ENCODE measurements around the gene RORC. TPM values are rescaled to one million over a fixed set of nuclear protein-coding genes. Genes with fewer than 3 reads are reported as not detected.
"Not testable (repeated sequence)": the region's sequence is repeated elsewhere in the genome, so short reads cannot be mapped to it uniquely, and the experiment has no call there.

The RORC gene
- total RNA-seq, 1 donor from 2014 or later = 0.72 TPM

DNA sequence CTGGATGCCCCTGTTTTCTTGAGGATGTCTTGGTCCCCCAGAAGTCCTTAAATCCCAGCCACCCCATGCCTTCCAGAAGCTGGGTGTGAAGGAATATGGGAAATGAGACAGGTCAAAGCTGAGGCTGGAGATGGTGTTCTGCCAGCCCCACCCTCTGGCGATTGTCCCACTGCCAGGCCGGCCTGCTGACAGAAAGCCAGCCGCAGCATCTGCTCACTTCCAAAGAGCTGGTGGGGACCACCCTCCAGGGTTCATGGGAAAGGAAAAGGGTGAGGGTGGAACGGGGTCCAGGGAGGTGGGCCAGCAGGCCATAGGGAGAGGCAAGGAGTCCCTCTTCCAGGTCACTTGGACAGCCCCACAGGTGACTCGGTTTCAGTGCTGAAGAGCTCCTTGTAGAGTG lies 24.5 kb downstream of the RORC start:
- DNase-seq (ENCODE audit: low read depth) = no peak

DNA sequence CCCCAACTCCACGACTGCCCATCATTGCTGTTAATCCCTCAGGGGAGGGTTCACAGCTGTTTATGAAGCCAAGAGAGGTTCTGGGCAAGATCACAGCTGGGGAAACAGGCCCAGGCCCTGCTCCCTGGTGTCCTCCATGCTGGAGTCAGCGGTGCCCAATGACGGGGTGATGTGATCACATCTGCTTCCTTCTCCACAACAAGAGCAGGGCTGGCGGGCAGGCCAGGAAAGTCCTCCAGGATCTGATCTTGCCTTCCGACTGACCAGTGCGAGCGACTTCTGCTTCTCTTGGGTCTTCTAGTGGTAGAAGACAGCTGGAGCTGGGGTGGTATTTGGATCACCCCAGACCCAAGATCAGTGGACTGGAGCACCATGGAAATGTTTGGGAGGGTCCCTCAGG lies 25.4 kb downstream of the RORC start:
- no peak for DNase-seq (ENCODE audit: low read depth)

DNA sequence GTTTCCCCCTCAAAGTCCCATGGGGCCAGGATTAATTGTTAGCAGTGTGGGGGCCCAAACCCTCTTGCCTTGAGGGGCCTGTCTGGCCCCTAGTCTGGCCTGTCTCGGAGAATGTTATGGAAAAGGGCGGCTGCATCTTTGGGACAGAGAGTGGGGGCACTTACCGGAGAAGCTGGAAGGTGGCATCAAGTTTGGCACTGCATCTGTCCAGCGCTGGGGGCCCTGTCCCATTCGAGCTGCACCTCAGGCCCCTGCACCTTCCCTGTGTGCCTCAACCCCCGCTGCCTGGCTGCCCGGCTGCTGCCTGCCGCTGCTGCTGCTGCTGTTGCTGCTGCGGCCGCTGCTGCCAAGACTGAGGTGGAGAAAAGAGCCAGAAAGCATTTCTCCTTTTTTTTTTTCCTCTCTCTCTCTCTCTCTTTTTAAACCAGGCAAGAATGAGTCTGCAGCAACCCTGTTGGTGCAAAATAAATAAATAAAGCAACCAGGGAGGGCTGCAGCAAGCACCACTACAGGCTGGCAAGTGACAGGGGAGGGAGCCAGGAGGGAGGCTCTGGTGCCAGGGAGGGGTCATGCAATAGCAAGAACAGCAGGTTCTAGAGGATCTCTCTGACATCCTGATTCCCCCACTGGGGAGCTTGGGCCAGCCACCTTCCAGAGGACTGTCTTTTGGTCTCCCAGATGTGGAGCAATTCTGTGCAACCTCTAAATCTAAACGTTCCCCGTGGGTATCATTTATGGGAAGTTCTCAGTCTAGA lies 26.4 kb downstream of the RORC start, which contains the start of gene LINGO4:
Gene LINGO4 (minus strand): TSS at position 354 of the 755 bp plus-strand sequence. CDS start 2,715 bp downstream, outside the sequence.
- no peak for DNase-seq (ENCODE audit: low read depth)

DNA sequence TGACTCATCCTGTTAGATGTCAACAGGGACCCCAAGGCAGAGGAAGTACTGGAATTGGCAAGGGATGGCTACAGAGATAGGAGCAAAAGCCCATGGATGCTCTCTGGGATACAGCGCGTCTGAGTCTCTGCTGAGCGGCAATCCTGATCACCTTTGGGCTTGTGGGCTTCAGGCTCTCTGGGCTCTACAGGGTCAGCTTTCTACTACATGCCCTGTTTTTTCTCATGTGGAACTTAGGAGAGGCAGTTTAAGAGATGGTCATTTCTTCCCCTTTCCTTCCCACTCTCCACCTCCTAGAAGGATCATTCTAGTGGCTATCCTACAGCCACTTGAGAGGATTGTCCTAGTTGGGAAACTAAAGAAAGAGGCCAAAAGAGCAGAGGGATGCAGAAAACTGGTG lies 27.7 kb downstream of the RORC start:
- no peak for DNase-seq (ENCODE audit: low read depth)

DNA sequence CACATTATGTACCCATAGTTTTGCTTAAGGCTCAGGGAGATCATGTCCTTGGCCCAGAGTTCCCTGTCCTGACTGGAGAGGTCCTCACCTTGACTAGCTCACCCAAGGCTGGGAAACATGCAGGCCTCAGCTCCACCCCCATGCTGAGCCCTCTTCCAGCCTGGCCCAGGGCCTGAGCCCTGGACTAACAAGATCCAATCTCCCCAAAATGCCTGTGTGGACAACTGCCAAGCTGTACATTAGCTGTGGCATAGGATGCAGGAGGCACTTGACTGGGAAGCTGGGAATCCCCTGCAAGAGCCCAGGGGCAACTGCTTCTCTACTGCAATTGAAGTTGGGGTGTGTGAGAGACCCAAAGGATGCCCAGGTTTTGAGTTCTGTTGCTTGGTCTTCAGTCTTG lies 28.4 kb downstream of the RORC start:
- no peak for DNase-seq (ENCODE audit: low read depth)

DNA sequence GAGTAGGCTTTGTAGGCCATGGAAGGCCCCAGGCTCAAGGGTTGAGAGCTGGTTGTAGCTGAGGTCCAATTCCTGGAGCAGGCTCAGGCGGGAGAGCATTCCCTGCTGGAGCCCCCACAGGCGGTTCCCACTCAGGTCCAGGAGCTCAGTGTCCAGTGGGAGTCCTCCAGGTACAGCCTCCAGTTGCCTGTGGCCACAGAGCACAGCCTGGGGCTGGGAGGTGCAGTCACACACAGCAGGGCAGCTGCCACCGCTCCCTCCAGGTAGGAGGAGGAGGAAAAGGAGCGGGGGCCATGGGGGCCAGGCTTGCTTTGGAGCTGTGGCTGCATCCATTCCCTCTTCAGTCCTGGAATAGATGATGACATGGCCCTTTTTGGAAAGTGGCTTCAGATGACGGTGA lies 29.2 kb downstream of the RORC start:
- no peak for DNase-seq (ENCODE audit: low read depth)

DNA sequence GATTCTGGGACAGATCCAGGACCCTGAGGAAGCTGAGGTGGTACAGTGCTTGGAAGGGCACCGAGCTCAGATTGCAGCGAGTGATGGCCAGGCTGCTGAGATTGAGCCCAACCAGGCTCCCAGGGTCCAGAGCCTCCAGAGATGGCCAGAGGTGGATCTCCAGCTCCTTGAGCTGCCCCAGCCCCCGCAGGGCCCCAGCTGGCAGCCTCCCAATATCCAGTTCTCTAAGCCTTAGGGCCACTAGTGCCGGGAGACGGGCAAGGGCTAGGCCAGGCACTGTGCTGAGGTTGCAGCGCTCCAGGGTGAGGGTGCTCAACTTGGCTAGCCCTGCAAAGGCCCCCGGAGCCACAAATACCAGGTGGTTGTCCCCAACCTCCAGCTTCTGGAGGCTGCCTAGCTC lies 29.8 kb downstream of the RORC start:
- no peak for DNase-seq (ENCODE audit: low read depth)

DNA sequence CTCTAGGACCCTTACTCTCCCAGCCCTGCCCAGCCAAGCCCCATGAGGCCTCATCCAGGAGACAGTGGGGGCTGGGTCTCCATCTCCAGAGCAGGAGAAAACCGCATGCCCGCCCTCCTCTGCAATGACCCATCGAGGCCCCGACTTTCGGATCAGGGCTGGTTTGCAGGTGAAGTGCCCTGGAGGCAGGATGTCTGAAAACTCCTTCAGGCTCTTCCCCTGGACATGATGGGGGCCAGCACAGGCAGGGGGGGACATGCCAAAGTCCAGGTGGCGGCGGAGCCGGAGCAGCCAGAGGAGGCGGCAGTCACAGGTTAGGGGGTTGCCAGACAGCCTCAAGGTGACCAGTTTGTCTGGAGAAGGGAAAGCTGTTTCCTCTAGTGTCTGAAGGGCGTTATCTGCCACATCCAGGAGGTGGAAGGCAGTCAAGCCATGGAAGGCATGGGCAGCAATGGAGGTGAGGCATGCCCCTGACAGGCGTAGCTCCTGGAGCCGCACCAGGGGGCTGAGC lies 30.2 kb downstream of the RORC start:
- no peak for DNase-seq (ENCODE audit: low read depth)

DNA sequence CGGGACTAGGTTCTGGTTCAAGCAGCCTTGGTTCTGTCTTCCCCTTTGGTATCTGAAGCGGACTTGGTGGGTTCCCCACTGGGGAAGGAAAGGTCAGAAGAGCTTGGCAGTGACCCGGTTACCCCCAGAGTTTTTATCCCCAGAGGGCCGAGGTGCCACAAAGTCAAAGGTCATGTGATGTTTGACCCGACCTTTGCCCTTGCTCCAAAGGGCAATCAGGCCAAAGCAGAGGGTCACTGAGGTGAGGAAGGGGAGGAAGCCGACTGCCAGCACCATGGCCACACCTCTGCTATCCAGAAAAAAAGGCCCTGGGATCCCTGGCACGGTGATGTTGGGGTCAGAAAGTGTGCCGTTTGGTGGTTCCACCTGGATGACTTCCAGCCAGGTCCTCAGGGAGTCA lies 30.8 kb downstream of the RORC start:
- no peak for DNase-seq (ENCODE audit: low read depth)

DNA sequence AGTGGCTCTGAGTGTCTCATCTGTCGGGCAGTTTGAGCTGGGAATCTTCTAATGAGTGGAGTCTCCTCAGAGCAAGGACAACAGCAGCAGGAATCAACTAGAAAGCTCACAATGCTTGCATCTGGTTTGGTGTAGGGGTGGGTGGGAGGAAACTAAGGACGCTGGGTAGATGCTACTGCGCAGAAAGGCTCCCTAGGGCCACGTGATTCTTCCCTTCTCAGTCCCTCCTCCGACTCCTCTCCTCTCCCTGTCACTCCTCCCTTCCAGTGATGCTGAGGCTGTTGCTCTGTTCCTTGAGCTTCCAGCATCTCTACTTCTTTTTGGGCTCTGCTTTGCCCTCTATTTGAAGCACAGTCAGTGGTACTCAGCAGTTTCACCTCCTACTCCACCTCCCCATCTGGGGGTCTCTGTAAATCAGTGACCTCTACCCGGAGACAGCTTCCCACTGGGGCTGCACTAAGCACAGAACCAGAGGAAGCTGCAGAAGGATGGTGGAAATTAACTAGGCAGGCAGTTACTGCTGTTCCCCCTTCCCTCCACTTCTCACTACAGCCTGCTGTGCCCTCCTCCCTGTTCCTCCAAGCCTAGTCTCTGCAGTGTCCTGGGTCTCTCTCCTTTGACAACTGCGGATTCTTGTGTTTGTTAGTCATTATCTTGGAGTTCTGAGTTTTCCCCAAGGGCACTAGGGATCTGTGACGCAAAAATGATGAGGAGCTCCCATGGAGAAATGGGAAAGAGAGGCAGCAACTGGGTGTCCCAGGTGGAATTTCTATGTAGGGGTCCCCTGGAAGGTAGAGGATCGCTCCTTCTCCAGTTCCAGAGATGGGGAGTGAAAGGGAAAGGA lies 32.2 kb downstream of the RORC start:
- DNase-seq (ENCODE audit: low read depth) = no peak

DNA sequence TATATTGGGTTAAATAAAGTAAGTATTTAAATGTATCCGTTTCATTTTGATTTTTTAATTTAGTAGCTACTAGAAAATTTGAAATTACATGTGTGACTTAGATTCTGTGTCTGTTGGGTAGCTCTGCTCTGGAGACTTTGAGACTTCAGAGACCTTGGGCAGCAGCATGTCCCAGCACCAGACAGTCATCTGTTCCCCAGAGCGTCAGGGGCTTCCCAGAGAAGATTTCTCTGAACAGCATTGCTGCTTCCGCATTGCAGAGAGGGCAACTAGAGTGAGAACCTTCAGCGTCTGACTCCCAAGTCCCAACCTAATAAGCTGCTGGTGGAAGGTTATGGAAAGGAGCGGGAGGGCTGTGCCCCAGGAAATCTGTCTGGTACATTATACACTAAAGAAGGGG lies 33.0 kb downstream of the RORC start:
- no peak for DNase-seq (ENCODE audit: low read depth)

DNA sequence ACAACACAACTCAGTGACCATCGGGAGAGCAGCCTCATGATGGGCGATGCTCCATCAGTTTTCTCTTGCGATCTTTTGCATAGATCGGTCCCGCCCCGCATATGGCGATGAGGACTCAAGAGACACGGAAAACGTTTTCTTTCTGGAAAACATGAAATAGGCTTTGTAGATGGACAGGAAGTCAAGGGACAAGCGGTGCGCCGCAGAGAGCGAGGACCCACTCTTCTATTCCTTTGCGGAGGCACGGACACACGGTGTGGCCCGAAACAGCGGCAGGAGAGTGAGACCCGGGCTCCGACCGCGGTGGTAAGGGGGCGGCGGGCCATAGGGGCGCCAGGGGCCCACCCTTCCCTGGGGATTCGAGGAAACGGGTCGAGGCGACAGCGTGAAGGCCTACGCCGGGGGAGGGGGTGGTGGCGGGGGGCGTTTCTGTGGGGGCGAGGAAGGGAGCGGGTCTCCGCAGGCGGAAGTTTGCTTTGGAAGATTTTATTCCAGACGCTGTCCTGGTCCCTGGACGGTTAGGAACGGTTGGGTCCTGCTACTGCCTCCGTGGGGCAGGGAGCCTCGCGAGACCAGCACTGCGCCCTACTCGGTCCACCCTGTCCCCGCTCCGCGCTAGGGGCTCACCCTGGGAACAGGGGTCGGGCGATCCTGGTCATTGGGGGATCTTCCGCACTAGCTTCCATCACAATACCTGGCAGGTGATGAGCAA lies 40.5 kb downstream of the RORC start:
- DNase-seq (ENCODE audit: low read depth) = no peak

DNA sequence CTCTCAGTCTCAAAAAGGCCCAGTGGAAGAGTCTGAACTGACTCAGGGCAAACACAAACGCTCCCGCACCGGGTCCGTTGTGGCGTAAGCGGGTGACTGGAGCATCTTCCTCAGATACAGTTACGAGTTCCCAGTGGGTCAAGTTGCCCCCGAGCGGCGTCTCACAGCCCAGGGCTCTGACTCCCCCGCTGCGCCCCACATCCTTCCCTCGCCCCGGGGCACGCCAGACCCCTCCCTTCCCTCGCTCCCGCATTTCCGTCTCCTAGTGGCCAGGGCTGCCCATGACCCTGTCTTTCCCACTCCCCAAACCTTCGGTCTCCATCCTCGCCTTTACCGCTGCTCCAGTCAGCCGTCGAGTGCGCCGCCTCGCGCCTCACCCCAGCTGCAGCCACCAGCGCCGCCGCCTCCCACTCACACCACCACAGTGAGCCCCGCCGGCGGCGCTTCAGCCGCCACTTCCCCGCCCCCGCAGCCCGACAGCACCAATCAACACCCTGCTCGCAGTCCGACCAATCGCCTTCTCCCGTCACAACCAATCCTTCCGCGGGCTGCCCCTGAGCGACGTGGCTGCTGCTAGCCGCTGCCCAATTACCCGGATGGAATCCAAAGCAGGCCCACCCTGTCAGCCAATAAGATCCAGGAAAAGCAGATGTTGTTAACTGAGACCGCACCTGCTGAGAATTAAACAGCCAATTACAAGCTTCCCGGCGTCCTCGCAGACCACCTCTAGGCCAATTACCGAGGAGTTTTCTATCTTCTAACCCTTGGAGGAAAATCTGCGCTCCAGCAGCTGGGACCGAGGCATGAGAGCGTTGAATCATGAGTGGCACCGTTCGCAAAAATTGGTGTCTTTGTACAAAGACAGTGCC lies 41.3 kb downstream of the RORC start, which contains the start of gene TDRKH:
Gene TDRKH (minus strand): TSS at position 430 of the 869 bp plus-strand sequence. CDS start 7,478 bp downstream, outside the sequence.
- peak; percentile 100 for DNase-seq (ENCODE audit: low read depth)

DNA sequence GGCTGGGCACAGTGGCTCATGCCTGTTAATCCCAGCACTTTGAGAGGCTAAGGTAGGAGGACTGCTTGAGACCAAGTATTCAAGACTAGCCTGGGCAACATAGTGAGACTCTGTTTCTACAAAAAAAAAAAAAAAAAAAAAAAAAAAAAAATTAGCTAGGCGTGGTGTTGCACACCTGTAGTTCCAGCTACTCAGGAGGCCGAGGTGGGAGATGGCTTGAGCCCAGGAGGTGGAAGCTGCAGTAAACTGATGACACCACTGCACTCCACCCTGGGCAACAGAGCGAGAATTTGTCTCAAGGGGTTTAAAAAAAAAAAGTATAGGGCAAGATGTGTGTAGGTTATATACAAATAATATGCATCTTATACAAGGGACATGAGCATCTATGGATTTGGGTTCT lies 43.9 kb downstream of the RORC start:
- no peak for DNase-seq (ENCODE audit: low read depth)

DNA sequence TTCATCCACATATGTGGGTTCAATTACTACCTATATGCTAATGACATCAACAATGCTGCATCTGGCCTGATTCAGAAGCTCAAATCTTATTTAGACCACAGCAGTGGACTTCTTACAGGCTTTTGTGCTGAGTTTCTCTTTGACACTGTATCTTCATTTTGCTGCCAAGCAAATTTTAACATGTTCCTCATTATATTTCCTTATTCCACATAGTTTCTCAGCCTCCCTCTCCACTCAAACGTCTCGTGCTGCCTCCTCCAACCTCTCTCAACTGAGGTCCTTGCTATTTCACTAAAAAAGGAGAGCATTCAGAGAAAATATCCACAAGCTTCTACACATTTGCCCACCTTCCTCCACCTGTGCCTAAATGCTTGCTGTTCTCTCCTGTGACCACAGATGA lies 47.8 kb downstream of the RORC start:
- no peak for DNase-seq (ENCODE audit: low read depth)

DNA sequence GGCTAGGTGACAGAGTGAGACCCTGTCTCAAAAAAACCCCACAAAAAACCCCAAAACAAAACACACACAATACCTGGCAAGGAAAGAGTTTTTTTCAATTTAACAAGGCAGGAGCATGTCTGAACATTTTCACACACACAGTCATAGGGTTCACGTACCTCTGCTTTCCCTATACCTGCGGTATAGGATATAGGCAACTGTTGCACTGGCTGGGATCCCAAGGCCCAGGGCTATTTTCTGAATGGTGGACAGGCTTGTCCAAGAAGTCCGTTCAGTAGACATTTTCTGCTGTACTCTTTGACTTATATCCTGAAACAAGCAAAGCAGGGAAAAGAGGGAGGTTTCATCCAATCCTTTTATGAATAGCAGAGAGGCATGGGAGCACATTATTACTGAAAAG lies 48.9 kb downstream of the RORC start:
- DNase-seq (ENCODE audit: low read depth) = no peak

DNA sequence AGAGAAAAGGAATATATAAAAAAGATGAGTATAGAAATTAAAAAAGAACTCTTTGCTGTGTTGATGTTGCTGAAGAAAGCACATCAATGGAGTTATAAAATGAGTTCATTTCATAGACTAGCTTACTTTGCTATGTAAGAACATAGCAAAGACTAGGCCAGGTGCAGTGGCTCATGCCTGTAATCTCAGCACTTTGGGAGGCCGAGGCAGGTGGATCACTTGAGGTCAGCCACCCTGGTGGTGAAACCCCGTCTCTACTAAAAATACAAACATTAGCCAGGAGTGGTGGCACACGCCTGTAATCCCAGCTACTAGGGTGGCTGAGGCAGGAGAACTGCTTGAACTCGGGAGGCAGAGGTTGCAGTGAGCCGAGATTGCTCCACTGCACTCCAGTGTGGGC lies 49.6 kb downstream of the RORC start:
- DNase-seq (ENCODE audit: low read depth) = not testable (repeated sequence)

DNA sequence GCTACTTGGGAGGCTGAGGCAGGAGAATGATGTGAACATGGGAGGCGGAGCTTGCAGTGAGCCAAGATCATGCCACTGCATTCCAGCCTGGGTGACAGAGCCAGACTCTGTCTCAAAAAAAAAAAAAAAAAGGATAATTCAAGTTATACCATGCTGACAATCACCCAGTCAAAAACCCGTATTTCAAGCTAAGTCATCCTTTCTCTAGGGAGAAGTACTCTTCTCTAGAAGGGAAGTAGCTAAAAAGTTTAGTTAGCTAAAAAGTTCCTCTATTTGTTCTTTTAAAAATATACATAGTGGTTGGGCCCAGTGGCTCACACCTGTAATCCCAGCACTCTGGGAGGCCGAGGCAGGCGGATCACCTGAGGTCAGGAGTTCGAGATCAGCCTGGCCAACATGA lies 50.9 kb downstream of the RORC start:
- not testable (repeated sequence) for DNase-seq (ENCODE audit: low read depth)

DNA sequence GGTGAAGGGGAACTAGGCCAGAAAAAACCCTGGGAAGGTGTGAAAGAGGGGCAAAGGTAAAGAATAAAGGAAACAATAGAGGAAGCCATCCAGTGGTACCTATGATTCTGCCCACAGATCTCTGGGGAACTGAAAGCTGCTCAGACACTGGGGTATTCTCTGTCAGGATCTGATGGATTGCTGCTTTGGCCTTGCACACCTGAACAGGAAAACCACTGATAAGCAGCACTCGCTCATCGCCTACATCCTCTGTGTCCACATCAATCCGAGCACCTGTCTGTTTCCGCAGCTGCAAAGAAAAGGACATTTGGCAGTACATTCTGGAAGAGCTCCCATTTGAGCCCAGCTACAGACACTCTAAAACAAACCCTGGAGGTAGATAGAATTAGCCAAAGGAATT lies 51.8 kb downstream of the RORC start:
- DNase-seq (ENCODE audit: low read depth) = no peak

DNA sequence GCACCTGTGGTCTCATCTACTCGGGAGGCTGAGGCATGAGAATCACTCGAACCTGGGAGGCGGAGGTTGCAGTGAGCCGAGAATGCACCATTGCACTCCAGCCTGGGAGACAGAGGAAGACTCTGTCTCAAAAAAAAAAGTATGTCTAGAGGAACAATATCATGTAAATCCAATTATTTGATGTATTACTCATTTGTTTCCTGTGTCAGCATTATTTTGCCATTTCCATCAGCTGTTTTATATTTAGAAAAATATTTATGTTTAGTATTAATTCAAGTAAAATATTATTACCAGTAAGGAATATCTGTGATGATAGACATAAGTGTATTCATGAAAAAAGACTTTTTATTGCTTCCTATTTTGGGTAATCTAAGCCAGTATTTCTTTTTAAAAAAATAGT lies 54.3 kb downstream of the RORC start:
- DNase-seq (ENCODE audit: low read depth) = no peak

DNA sequence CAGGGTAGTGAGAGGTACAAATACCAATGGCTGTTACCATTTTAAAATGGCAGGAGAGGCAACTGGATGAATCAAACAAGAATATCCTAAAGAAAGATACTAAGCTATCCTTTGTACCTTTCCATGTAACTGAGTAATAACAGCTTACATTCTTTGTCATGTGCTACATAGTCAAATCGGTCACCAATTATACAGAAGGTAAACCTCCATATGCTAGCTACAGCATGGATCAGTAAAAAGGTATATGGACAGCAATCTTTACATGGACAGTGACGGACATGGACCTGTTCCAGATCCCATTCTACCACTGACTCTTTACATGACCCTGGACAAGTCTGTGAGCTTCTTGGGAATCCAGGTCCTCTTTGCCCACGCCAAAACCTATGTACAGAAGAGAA lies 54.9 kb downstream of the RORC start:
- no peak for DNase-seq (ENCODE audit: low read depth)

Data from myocyte (in vitro differentiated cells).